ENCODE results near the gene DIRAS2. TPM values are rescaled to one million over a fixed set of nuclear protein-coding genes. Genes with fewer than 3 reads are reported as not detected.

The DIRAS2 gene
- not detected in 2 replicates for total RNA-seq (2022)
- percentile 6 among the genes with signal in this experiment for Bru-seq, nascent RNA
- not detected for BruChase-seq, experiment 1, labeled RNA remaining after a 6-hour chase
- not detected for BruChase-seq, experiment 2, labeled RNA remaining after a 2-hour chase
- long read RNA-seq = 0 reads

- POLR2A ChIA-PET = interaction anchor here (0.6 kb wide), 1 partner anchor 8 kb away, joined by 3 read pairs; no protein-coding TSS in a partner anchor
- H3K27ac Mint-ChIP-seq (ENCODE audit: low read depth, unreplicated experiment) = no peak within 1 kb of the TSS
- DNase-seq (ENCODE audit: unreplicated experiment) = peak; percentile 33
These were observed at the start of gene DIRAS2 for GRCh38 chr9:90642570-90643539. DIRAS2 (minus strand) TSS chr9:90642824; CDS start chr9:90613827, 28,997 bp downstream.

GRCh38 chr9:90684736-90685135, 42.1 kb upstream of the DIRAS2 start:
- CTCF ChIA-PET = interaction anchor here (0.6 kb wide), 1 partner anchor 502 kb away, joined by 3 read pairs; no protein-coding TSS in a partner anchor
- BruUV-seq (replicated peaks) = no TSS peak

More at GRCh38 chr9:90642570-90643539, at the start of gene DIRAS2:
- H3K36me3 Mint-ChIP-seq (ENCODE audit: insufficient read depth, unreplicated experiment) = no peaks in the 10 kb centered on the region
- CTCF ChIA-PET = interaction anchor here (0.6 to 1.5 kb wide), 8 partner anchors 11 to 417 kb away, joined by 3 to 4 read pairs (median 3); no protein-coding TSS in a partner anchor
- BruUV-seq (replicated peaks) = no TSS peak
- TF ChIP-seq, protein P1, sequence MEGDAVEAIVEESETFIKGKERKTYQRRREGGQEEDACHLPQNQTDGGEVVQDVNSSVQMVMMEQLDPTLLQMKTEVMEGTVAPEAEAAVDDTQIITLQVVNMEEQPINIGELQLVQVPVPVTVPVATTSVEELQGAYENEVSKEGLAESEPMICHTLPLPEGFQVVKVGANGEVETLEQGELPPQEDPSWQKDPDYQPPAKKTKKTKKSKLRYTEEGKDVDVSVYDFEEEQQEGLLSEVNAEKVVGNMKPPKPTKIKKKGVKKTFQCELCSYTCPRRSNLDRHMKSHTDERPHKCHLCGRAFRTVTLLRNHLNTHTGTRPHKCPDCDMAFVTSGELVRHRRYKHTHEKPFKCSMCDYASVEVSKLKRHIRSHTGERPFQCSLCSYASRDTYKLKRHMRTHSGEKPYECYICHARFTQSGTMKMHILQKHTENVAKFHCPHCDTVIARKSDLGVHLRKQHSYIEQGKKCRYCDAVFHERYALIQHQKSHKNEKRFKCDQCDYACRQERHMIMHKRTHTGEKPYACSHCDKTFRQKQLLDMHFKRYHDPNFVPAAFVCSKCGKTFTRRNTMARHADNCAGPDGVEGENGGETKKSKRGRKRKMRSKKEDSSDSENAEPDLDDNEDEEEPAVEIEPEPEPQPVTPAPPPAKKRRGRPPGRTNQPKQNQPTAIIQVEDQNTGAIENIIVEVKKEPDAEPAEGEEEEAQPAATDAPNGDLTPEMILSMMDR (IDR thresholded peaks at IDR 0.05; ENCODE audit: unreplicated experiment) = peak; percentile 41
- H3K4me3 Mint-ChIP-seq (ENCODE audit: unreplicated experiment) = peak within 1 kb of the TSS; percentile 69
- no peaks in the 10 kb centered on the region for H3K4me1 Mint-ChIP-seq (ENCODE audit: insufficient read depth, unreplicated experiment)
- no peaks in the 10 kb centered on the region for H3K9me3 Mint-ChIP-seq (ENCODE audit: unreplicated experiment)
- intact Hi-C loops (cut with micrococcal nuclease) = loop anchor here (1.0 to 10.0 kb wide), 4 partner anchors 228 to 1046 kb away; no protein-coding TSS in a partner anchor
- peaks cover 100% of the 10 kb centered on the region for H3K27me3 Mint-ChIP-seq (ENCODE audit: insufficient read depth, unreplicated experiment)

DNA sequence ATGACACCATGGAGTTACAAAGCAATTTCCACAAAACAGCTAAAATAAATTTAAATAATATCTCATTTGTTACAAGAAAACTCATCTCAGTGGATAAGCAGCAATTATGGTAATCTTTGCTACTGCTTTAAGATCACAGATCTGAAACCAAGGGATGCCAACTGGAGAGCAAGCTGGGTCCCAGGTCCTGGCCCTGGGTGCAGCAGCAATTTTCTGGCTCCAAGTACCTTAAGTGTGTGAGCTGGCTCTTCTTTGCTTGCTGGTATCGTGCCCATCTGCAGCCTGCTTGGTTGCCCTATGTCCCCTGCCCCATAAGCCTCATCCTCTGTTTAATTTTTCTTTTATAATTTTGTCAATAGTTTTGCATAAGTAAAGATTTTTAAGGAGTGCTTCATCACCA, 41.5 kb upstream of the DIRAS2 start:
- H3K9me3 Mint-ChIP-seq (ENCODE audit: unreplicated experiment) = no peaks in the 10 kb centered on the region
- POLR2A ChIA-PET = interaction anchor here (1.9 kb wide), 1 partner anchor 15 kb away, joined by 4 read pairs; no protein-coding TSS in a partner anchor
- no TSS peak for BruUV-seq (replicated peaks)
- H3K4me3 Mint-ChIP-seq (ENCODE audit: unreplicated experiment) = no peak overlapping the region
- H3K4me1 Mint-ChIP-seq (ENCODE audit: insufficient read depth, unreplicated experiment) = no peaks in the 10 kb centered on the region
- intact Hi-C loops (cut with micrococcal nuclease) = no loop called here
- no peak overlapping the region for H3K27ac Mint-ChIP-seq (ENCODE audit: low read depth, unreplicated experiment)
- TF ChIP-seq, protein P1 (IDR thresholded peaks at IDR 0.05; ENCODE audit: unreplicated experiment) = no peak
- peaks cover 77% of the 10 kb centered on the region for H3K27me3 Mint-ChIP-seq (ENCODE audit: insufficient read depth, unreplicated experiment)
- CTCF ChIA-PET = no interaction called here
- no peaks in the 10 kb centered on the region for H3K36me3 Mint-ChIP-seq (ENCODE audit: insufficient read depth, unreplicated experiment)
- no peak for DNase-seq (ENCODE audit: unreplicated experiment)

More at GRCh38 chr9:90684736-90685135, 42.1 kb upstream of the DIRAS2 start:
- TF ChIP-seq, protein P1 (IDR thresholded peaks at IDR 0.05; ENCODE audit: unreplicated experiment) = no peak
- H3K4me1 Mint-ChIP-seq (ENCODE audit: insufficient read depth, unreplicated experiment) = no peaks in the 10 kb centered on the region
- no peaks in the 10 kb centered on the region for H3K9me3 Mint-ChIP-seq (ENCODE audit: unreplicated experiment)
- POLR2A ChIA-PET = interaction anchor here (1.1 to 1.9 kb wide), 2 partner anchors 9 to 15 kb away, joined by 3 to 4 read pairs; no protein-coding TSS in a partner anchor
- intact Hi-C loops (cut with micrococcal nuclease) = no loop called here
- peaks cover 73% of the 10 kb centered on the region for H3K27me3 Mint-ChIP-seq (ENCODE audit: insufficient read depth, unreplicated experiment)
- H3K4me3 Mint-ChIP-seq (ENCODE audit: unreplicated experiment) = no peak overlapping the region
- H3K27ac Mint-ChIP-seq (ENCODE audit: low read depth, unreplicated experiment) = no peak overlapping the region
- no peaks in the 10 kb centered on the region for H3K36me3 Mint-ChIP-seq (ENCODE audit: insufficient read depth, unreplicated experiment)
- no peak for DNase-seq (ENCODE audit: unreplicated experiment)

- H3K27me3 Mint-ChIP-seq (ENCODE audit: insufficient read depth, unreplicated experiment) = peaks cover 74% of the 10 kb centered on the region
- no peaks in the 10 kb centered on the region for H3K4me1 Mint-ChIP-seq (ENCODE audit: insufficient read depth, unreplicated experiment)
- no peak for DNase-seq (ENCODE audit: unreplicated experiment)
- POLR2A ChIA-PET = no interaction called here
- CTCF ChIA-PET = interaction anchor here (0.6 to 1.2 kb wide), 3 partner anchors 15 to 537 kb away, joined by 3 to 5 read pairs (median 3); no protein-coding TSS in a partner anchor
- H3K27ac Mint-ChIP-seq (ENCODE audit: low read depth, unreplicated experiment) = no peak overlapping the region
- no peaks in the 10 kb centered on the region for H3K36me3 Mint-ChIP-seq (ENCODE audit: insufficient read depth, unreplicated experiment)
- intact Hi-C loops (cut with micrococcal nuclease) = no loop called here
- no peak overlapping the region for H3K4me3 Mint-ChIP-seq (ENCODE audit: unreplicated experiment)
- no peaks in the 10 kb centered on the region for H3K9me3 Mint-ChIP-seq (ENCODE audit: unreplicated experiment)
- BruUV-seq (replicated peaks) = no TSS peak
- TF ChIP-seq, protein P1 (IDR thresholded peaks at IDR 0.05; ENCODE audit: unreplicated experiment) = no peak
These were observed 37.9 kb upstream of the DIRAS2 start for GRCh38 chr9:90680534-90680933.
